Muscle of back (tissue), 11 donors: ENCODE results near the gene ALDH8A1. TPM values are rescaled to one million over a fixed set of nuclear protein-coding genes. Genes with fewer than 3 reads are reported as not detected.

Experiments used
- DNase-seq, 3 donors: peaks; one replicate each; pipeline versions ENCODE4 v3.0.0 to v3.0.0-alpha.2; 2013
- polyA plus RNA-seq, 10 donors: library from polyadenylated mRNA; unstranded; fragments of 120-200 nt; gene quantifications; one replicate each; pipeline ENCODE4 v1.2.1, GENCODE V29; 2013; ENCODE audit not compliant: insufficient read length in 10 of 10

ALDH8A1 gene
- polyA plus RNA-seq, 10 donors: 0.34 to 3.4 (median 0.93) TPM

GRCh38 chr6:134951494-134952263 is 1.8 kb upstream of the ALDH8A1 start:
- DNase-seq: no peak

- no peak for DNase-seq
These were observed 581 bp upstream of the ALDH8A1 start for GRCh38 chr6:134950482-134950881.

- DNase-seq: peak in 2 of 3 donors; percentile 15 to 19
These were observed 1.2 kb downstream of the ALDH8A1 start for GRCh38 chr6:134948691-134949090.

GRCh38 chr6:134948142-134948541 is 1.8 kb downstream of the ALDH8A1 start:
- no peak for DNase-seq

GRCh38 chr6:134945045-134945444 is 4.9 kb downstream of the ALDH8A1 start:
- DNase-seq: no peak

- no peak for DNase-seq
These were observed 6.3 kb downstream of the ALDH8A1 start for GRCh38 chr6:134943522-134944111.

GRCh38 chr6:134938896-134939295 is 11.0 kb downstream of the ALDH8A1 start:
- no peak for DNase-seq

- peak in 1 of 3 donors; percentile 11 for DNase-seq
These were observed 12.5 kb downstream of the ALDH8A1 start for GRCh38 chr6:134937426-134937825.

- DNase-seq: peak; percentile 10 to 74 (median 11)
These were observed 13.0 kb downstream of the ALDH8A1 start for GRCh38 chr6:134936931-134937330.

- no peak for DNase-seq
These were observed 13.4 kb downstream of the ALDH8A1 start for GRCh38 chr6:134936476-134936875.

GRCh38 chr6:134934793-134935485 is 15.0 kb downstream of the ALDH8A1 start:
- no peak for DNase-seq

- DNase-seq: no peak
These were observed 17.1 kb downstream of the ALDH8A1 start for GRCh38 chr6:134932535-134933470.

GRCh38 chr6:134932098-134932497 is 17.8 kb downstream of the ALDH8A1 start:
- DNase-seq: no peak

- DNase-seq: no peak
These were observed 19.4 kb downstream of the ALDH8A1 start for GRCh38 chr6:134930463-134930862.

- no peak for DNase-seq
These were observed 21.6 kb downstream of the ALDH8A1 start for GRCh38 chr6:134928151-134928900.

GRCh38 chr6:134925800-134926199 is 24.1 kb downstream of the ALDH8A1 start:
- DNase-seq: peak in 1 of 3 donors; percentile 42

- DNase-seq: no peak
These were observed 28.1 kb downstream of the ALDH8A1 start for GRCh38 chr6:134921721-134922261.

- DNase-seq: no peak
These were observed 28.6 kb downstream of the ALDH8A1 start for GRCh38 chr6:134921276-134921675.

- no peak for DNase-seq
These were observed 29.5 kb downstream of the ALDH8A1 start for GRCh38 chr6:134920422-134920821.

GRCh38 chr6:134918418-134918961 is 31.4 kb downstream of the ALDH8A1 start:
- DNase-seq: no peak
